IPS-18a (cell line): ENCODE results near the gene CCNL2.
A peak's percentile ranks its signal among the peaks of the same experiment; 100 is the strongest.

Experiments used
- H3K27ac ChIP-seq: one replicate; pipeline ENCODE4 v1.5.1; 2013; ENCODE audit warnings: low read length
- H3K27me3 ChIP-seq: one replicate; pipeline ENCODE4 v1.6.1; 2013; ENCODE audit warnings: mild to moderate bottlenecking, low read length; ENCODE audit not compliant: control insufficient read depth, insufficient read depth
- H3K36me3 ChIP-seq: one replicate; pipeline ENCODE4 v1.6.1; 2013; ENCODE audit warnings: low read depth, low read length; ENCODE audit not compliant: control insufficient read depth
- H3K4me1 ChIP-seq: one replicate; pipeline ENCODE4 v1.6.1; 2013; ENCODE audit warnings: low read depth, low read length; ENCODE audit not compliant: control insufficient read depth
- H3K4me3 ChIP-seq: one replicate; pipeline ENCODE4 v1.5.1; 2013; ENCODE audit warnings: low read length
- H3K9ac ChIP-seq: one replicate; pipeline ENCODE4 v1.6.1; 2013; ENCODE audit warnings: mild to moderate bottlenecking, low read length, moderate library complexity
- H3K9me3 ChIP-seq: one replicate; pipeline ENCODE4 v1.6.1; 2013; ENCODE audit warnings: low read depth, low read length; ENCODE audit not compliant: control insufficient read depth

CCNL2 gene

GRCh38 chr1:1436630-1437032 lies 37.5 kb upstream of the CCNL2 start:
- Histone ChIP-seq H3K9me3 (no peaks in the 10 kb centered on the region), H3K4me1 (peaks cover 38% of the 10 kb centered on the region), H3K9ac (peak overlapping the region; percentile 28), H3K36me3 (no peaks in the 10 kb centered on the region), H3K27me3 (peaks cover 10% of the 10 kb centered on the region), H3K27ac (no peak overlapping the region), H3K4me3 (peak overlapping the region; percentile 67)

GRCh38 chr1:1435911-1436629 lies 36.9 kb upstream of the CCNL2 start:
- Histone ChIP-seq H3K4me1 (peaks cover 41% of the 10 kb centered on the region), H3K9ac (peak overlapping the region; percentile 28), H3K4me3 (peak overlapping the region; percentile 67), H3K27me3 (peaks cover 10% of the 10 kb centered on the region), H3K9me3 (no peaks in the 10 kb centered on the region), H3K36me3 (no peaks in the 10 kb centered on the region), H3K27ac (no peak overlapping the region)

- Histone ChIP-seq H3K9ac (peak within 1 kb of the TSS; percentile 28), H3K27ac (no peak within 1 kb of the TSS), H3K9me3 (no peaks in the 10 kb centered on the region), H3K4me3 (peak within 1 kb of the TSS; percentile 67), H3K36me3 (no peaks in the 10 kb centered on the region), H3K27me3 (peaks cover 10% of the 10 kb centered on the region), H3K4me1 (peaks cover 45% of the 10 kb centered on the region)
Measured at GRCh38 chr1:1435106-1435903, 36.2 kb upstream of the CCNL2 start, which contains the start of gene VWA1. Gene VWA1 (plus strand): TSS chr1:1435690. CDS start chr1:1435749, 59 bp downstream.

- Histone ChIP-seq H3K9ac (peak overlapping the region; percentile 6), H3K36me3 (no peaks in the 10 kb centered on the region), H3K9me3 (no peaks in the 10 kb centered on the region), H3K27ac (no peak overlapping the region), H3K27me3 (peaks cover 10% of the 10 kb centered on the region), H3K4me1 (peaks cover 48% of the 10 kb centered on the region), H3K4me3 (peak overlapping the region; percentile 60)
Measured at GRCh38 chr1:1434824-1435105, 35.6 kb upstream of the CCNL2 start.

GRCh38 chr1:1434131-1434823 lies 35.1 kb upstream of the CCNL2 start:
- Histone ChIP-seq H3K36me3 (no peaks in the 10 kb centered on the region), H3K27ac (no peak overlapping the region), H3K4me1 (peaks cover 48% of the 10 kb centered on the region), H3K27me3 (peaks cover 10% of the 10 kb centered on the region), H3K4me3 (peak overlapping the region; percentile 60), H3K9ac (peak overlapping the region; percentile 18), H3K9me3 (no peaks in the 10 kb centered on the region)

GRCh38 chr1:1433804-1434130 lies 34.6 kb upstream of the CCNL2 start:
- no peaks in the 10 kb centered on the region for H3K36me3 ChIP-seq
- H3K9me3 ChIP-seq, result no peaks in the 10 kb centered on the region
- H3K27me3 ChIP-seq, result peaks cover 10% of the 10 kb centered on the region
- peak overlapping the region; percentile 18 for H3K9ac ChIP-seq
- H3K4me1 ChIP-seq, result peaks cover 48% of the 10 kb centered on the region
- peak overlapping the region; percentile 62 for H3K27ac ChIP-seq
- H3K4me3 ChIP-seq, result peak overlapping the region; percentile 60

GRCh38 chr1:1432951-1433803 lies 34.0 kb upstream of the CCNL2 start:
- Histone ChIP-seq H3K4me3 (peak overlapping the region; percentile 60), H3K27ac (peak overlapping the region; percentile 62), H3K27me3 (peaks cover 10% of the 10 kb centered on the region)

GRCh38 chr1:1432274-1432950 lies 33.3 kb upstream of the CCNL2 start:
- Histone ChIP-seq H3K36me3 (no peaks in the 10 kb centered on the region), H3K4me3 (no peak overlapping the region), H3K27me3 (peaks cover 10% of the 10 kb centered on the region), H3K9me3 (no peaks in the 10 kb centered on the region), H3K4me1 (peaks cover 48% of the 10 kb centered on the region), H3K27ac (no peak overlapping the region), H3K9ac (no peak overlapping the region)

More at GRCh38 chr1:1432951-1433803, 34.0 kb upstream of the CCNL2 start:
- Histone ChIP-seq H3K9ac (peak overlapping the region; percentile 18), H3K36me3 (no peaks in the 10 kb centered on the region), H3K4me1 (peaks cover 48% of the 10 kb centered on the region), H3K9me3 (no peaks in the 10 kb centered on the region)

GRCh38 chr1:1431845-1432273 lies 32.7 kb upstream of the CCNL2 start:
- H3K4me3 ChIP-seq, result no peak overlapping the region
- H3K27me3 ChIP-seq, result peaks cover 10% of the 10 kb centered on the region
- H3K4me1 ChIP-seq, result peaks cover 48% of the 10 kb centered on the region
- no peaks in the 10 kb centered on the region for H3K9me3 ChIP-seq
- no peak overlapping the region for H3K27ac ChIP-seq
- no peak overlapping the region for H3K9ac ChIP-seq
- no peaks in the 10 kb centered on the region for H3K36me3 ChIP-seq

GRCh38 chr1:1430992-1431844 lies 32.1 kb upstream of the CCNL2 start:
- Histone ChIP-seq H3K36me3 (no peaks in the 10 kb centered on the region), H3K27me3 (peaks cover 3% of the 10 kb centered on the region), H3K4me3 (no peak overlapping the region), H3K4me1 (peaks cover 48% of the 10 kb centered on the region), H3K9ac (no peak overlapping the region), H3K9me3 (no peaks in the 10 kb centered on the region), H3K27ac (no peak overlapping the region)
